GM18858 (cell line): ENCODE data around the gene ATL1.

Experiments
- ATAC-seq: cut with Tn5 transposase; IDR thresholded peaks from one replicate; pipeline ENCODE4 v1.9.1; 2021; ENCODE audit not compliant: unreplicated experiment

ATL1 gene

GRCh38 chr14:50559990-50560930, at the start of gene ATL1:
Gene ATL1, plus strand, starts transcription at chr14:50560145. Its CDS starts 121 bp downstream, at chr14:50560266.
- ATAC-seq, result no peak

- no peak for ATAC-seq
These were observed 49.8 kb upstream of the ATL1 start for GRCh38 chr14:50510157-50510556.

- no peak for ATAC-seq
These were observed 47.5 kb upstream of the ATL1 start for GRCh38 chr14:50512463-50512862.

- no peak for ATAC-seq
These were observed 43.9 kb upstream of the ATL1 start for GRCh38 chr14:50516091-50516490.

- peak; percentile 61 for ATAC-seq
These were observed 38.8 kb upstream of the ATL1 start for GRCh38 chr14:50520947-50521815.

- ATAC-seq, result peak; percentile 60
These were observed 38.0 kb upstream of the ATL1 start for GRCh38 chr14:50521912-50522341.

- no peak for ATAC-seq
These were observed 36.5 kb upstream of the ATL1 start for GRCh38 chr14:50523271-50524041.

- peak; percentile 41 for ATAC-seq
These were observed 35.9 kb upstream of the ATL1 start for GRCh38 chr14:50524060-50524459.

GRCh38 chr14:50524731-50525515, 35.0 kb upstream of the ATL1 start:
- no peak for ATAC-seq

- ATAC-seq, result no peak
These were observed 31.9 kb upstream of the ATL1 start for GRCh38 chr14:50528000-50528399.

GRCh38 chr14:50529288-50530179, 30.4 kb upstream of the ATL1 start:
- no peak for ATAC-seq

GRCh38 chr14:50530358-50530757, 29.6 kb upstream of the ATL1 start:
- no peak for ATAC-seq

- ATAC-seq, result no peak
These were observed 29.1 kb upstream of the ATL1 start for GRCh38 chr14:50530794-50531365.

- ATAC-seq, result no peak
These were observed 28.1 kb upstream of the ATL1 start for GRCh38 chr14:50531595-50532501.

- ATAC-seq, result peak; percentile 93
These were observed 27.3 kb upstream of the ATL1 start, which contains the start of gene MAP4K5 for GRCh38 chr14:50532502-50533240. Gene MAP4K5, minus strand, starts transcription at chr14:50532569. Its CDS starts 520 bp downstream, at chr14:50532049.

- ATAC-seq, result peak; percentile 25
These were observed 26.7 kb upstream of the ATL1 start for GRCh38 chr14:50533241-50533705.

GRCh38 chr14:50533806-50534205, 26.1 kb upstream of the ATL1 start:
- no peak for ATAC-seq
